Measurements from ENCODE around the gene ZNF831. TPM values are rescaled to one million over a fixed set of nuclear protein-coding genes. Genes with fewer than 3 reads are reported as not detected.
A peak's percentile ranks its signal among the peaks of the same experiment; 100 is the strongest.

Gene ZNF831
- total RNA-seq, 2 donors from 2014 or later: 0.20 to 0.27 TPM

DNA sequence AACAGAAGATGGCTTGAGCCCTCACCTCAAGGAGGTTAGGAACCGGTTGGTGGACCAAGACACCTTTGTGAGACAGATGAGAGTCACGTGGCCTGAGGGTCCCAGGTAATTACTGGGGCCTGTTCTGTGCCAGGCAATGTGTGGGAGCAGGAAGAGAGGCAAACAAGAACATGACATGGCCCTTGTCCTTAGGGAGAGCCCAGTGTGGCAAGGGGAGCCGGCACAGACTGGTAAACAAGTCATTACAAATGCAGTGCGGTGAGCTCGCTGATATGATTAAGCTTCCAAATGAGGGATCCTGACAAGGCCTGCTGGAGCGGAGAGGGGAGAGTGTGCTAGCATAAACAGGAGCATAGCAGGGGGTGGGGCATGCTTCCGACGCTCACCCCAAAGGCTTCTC, 55.6 kb downstream of the ZNF831 start:
- intact Hi-C loops (cut with DNase I): no loop called here
- Histone ChIP-seq H3K36me3 (no peaks in the 10 kb centered on the region), H3K27me3 (peaks cover 3% of the 10 kb centered on the region), H3K9me3 (no peaks in the 10 kb centered on the region), H3K27ac (no peak overlapping the region), H3K4me3 (no peak overlapping the region), H3K4me1 (no peaks in the 10 kb centered on the region), H3K9ac (ENCODE audit: low read depth in 2 of 2, low read length in 2 of 2) (no peak overlapping the region)
- DNase-seq: no peak
- TF ChIP-seq, protein P1, sequence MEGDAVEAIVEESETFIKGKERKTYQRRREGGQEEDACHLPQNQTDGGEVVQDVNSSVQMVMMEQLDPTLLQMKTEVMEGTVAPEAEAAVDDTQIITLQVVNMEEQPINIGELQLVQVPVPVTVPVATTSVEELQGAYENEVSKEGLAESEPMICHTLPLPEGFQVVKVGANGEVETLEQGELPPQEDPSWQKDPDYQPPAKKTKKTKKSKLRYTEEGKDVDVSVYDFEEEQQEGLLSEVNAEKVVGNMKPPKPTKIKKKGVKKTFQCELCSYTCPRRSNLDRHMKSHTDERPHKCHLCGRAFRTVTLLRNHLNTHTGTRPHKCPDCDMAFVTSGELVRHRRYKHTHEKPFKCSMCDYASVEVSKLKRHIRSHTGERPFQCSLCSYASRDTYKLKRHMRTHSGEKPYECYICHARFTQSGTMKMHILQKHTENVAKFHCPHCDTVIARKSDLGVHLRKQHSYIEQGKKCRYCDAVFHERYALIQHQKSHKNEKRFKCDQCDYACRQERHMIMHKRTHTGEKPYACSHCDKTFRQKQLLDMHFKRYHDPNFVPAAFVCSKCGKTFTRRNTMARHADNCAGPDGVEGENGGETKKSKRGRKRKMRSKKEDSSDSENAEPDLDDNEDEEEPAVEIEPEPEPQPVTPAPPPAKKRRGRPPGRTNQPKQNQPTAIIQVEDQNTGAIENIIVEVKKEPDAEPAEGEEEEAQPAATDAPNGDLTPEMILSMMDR (IDR thresholded peaks at IDR 0.05): no peak

DNA sequence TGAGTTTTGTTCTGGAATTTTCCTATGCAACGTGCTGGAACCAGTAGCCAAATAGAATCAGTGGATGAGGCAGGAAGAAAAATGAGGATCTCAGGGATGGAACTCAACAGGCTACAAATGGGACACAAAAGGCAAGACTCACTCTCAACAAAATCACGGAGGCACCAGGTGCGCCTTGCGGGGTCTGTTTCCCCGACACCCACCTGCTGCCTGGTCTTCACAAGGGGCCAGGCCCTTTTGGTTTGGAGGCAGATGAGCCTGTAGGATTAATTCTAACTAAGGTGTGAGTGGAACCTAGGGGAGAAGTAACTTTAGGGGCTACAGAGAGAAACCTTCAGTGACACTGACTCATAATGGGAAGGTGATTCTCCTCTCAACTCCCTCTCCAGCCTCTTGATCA, 56.5 kb downstream of the ZNF831 start:
- H3K9me3 ChIP-seq: no peaks in the 10 kb centered on the region
- no peak overlapping the region for H3K9ac ChIP-seq (ENCODE audit: low read depth in 2 of 2, low read length in 2 of 2)
- no peak overlapping the region for H3K27ac ChIP-seq
- TF ChIP-seq, protein P1 (IDR thresholded peaks at IDR 0.05): no peak
- intact Hi-C loops (cut with DNase I): loop anchor here (5.0 kb wide), 3 partner anchors 133 to 348 kb away; no protein-coding TSS in a partner anchor
- no peak for DNase-seq
- H3K27me3 ChIP-seq: peaks cover 3% of the 10 kb centered on the region
- H3K36me3 ChIP-seq: no peaks in the 10 kb centered on the region
- no peak overlapping the region for H3K4me3 ChIP-seq
- no peaks in the 10 kb centered on the region for H3K4me1 ChIP-seq

DNA sequence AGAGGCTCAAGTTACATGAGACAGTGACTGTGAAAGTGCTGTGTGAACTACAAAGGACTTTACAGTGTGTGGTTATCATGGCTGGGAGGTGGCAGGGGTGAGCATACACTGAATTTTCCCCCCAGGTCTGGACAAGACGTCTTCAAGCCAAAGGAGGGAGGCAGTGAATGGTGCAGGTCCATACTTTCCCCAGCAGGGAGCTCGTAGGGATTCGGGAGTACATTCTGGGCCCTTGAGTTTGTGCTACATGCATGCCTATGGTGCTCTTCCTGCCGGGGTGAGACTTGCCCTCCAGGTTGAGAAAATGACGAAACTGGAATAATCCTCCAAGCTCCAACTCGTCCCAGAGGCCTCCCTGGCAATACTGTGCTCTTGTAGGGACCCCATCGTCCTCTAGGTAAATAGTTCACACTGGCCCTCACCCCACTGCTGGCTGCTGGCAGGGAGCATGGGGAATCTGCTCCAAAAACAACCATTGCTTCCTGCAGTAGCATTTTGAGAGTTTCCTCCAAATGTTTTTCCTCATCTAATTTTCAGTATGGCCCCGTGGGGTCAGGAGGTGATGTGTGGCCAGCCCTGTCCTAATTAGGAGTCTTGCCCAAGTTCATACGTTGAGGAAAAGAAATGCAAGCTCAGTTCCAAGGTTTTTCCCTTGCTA, 57.6 kb downstream of the ZNF831 start:
- no peaks in the 10 kb centered on the region for H3K4me1 ChIP-seq
- no peak overlapping the region for H3K4me3 ChIP-seq
- no peaks in the 10 kb centered on the region for H3K9me3 ChIP-seq
- intact Hi-C loops (cut with DNase I): loop anchor here (5.0 kb wide), 3 partner anchors 134 to 349 kb away; no protein-coding TSS in a partner anchor
- TF ChIP-seq, protein P1 (IDR thresholded peaks at IDR 0.05): no peak
- DNase-seq: no peak
- H3K27me3 ChIP-seq: peaks cover 3% of the 10 kb centered on the region
- no peaks in the 10 kb centered on the region for H3K36me3 ChIP-seq
- no peak overlapping the region for H3K9ac ChIP-seq (ENCODE audit: low read depth in 2 of 2, low read length in 2 of 2)
- no peak overlapping the region for H3K27ac ChIP-seq

DNA sequence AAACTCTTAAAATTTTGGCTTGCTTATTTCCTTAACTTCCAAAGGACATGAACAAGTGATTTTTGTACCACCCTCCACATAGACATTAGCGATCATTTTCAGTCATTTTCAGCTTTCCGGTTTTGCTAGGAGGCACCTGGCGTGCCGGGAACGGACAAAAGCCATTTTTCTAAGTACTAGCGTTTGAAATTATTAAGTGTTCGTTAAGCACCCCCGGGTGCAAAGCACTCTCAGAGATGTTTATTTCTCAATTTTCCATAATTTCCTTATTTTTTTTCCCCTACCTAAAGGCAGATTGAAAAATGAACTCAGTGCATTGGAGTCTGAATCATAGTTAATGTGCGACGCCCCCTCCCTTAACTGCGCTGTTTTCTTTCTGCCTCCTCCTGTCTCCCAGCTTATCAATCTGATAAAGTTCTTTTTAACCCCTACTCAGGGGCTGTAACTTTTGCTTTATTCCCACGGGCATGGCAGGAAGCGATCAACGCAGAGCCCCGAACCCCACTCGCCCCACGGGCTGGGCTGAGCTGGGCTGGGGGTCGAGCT, 58.2 kb downstream of the ZNF831 start:
- H3K4me1 ChIP-seq: no peaks in the 10 kb centered on the region
- TF ChIP-seq, protein P1 (IDR thresholded peaks at IDR 0.05): no peak
- no peaks in the 10 kb centered on the region for H3K36me3 ChIP-seq
- intact Hi-C loops (cut with DNase I): loop anchor here (5.0 kb wide), 3 partner anchors 134 to 349 kb away; no protein-coding TSS in a partner anchor
- no peaks in the 10 kb centered on the region for H3K9me3 ChIP-seq
- no peak for DNase-seq
- H3K27me3 ChIP-seq: peaks cover 3% of the 10 kb centered on the region
- no peak overlapping the region for H3K27ac ChIP-seq
- peak overlapping the region; percentile 59 for H3K4me3 ChIP-seq
- H3K9ac ChIP-seq (ENCODE audit: low read depth in 2 of 2, low read length in 2 of 2): peak overlapping the region; percentile 43 to 60

DNA sequence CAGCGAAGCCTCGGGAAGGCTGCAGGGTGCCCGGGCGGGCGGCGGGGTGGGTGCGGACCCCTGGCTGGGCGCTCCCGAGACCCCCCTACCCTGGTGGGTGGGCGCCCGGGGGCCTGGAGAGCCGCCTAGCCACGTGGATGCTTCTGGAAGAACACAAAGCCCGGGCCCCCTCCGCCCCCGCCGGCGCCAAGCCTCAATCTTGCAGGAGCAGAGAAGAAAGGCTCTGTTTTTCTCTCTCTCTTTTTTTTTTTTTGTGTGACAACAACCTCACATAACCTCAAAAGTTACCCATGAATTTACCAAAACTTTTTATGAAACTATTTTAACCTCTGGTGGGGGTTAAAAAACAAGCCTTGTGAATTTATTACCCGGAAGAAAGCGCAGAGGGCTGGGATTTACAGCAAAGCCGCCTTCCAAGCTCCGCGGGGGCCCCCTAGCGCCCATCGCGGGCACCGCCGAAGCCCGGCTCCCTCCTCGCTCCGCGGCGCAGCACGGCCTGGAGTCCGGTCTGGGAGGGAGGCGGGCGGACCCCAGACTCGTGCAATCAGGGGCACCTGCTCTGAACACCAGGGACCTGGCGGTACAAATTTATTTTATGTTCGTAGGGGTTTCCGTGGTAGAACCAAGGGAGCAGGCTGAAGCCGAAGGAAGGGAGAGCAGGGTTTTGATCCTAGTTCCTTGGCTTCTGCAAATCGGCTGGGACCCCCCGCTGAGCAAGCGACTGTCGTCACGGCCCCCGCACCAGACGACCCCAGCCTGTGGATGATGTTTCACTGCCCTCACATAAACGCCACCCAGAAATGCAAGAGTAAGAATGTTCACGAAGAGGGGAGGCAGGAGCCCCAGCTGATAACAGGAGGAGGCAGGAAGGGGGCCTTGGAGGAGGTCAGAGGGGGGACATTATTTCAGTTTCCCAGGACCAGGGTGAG, 58.9 kb downstream of the ZNF831 start:
- H3K27me3 ChIP-seq: peaks cover 3% of the 10 kb centered on the region
- H3K9ac ChIP-seq (ENCODE audit: low read depth in 2 of 2, low read length in 2 of 2): peak overlapping the region; percentile 43 to 60
- peak; percentile 86 for DNase-seq
- intact Hi-C loops (cut with DNase I): loop anchor here (5.0 kb wide), 3 partner anchors 135 to 350 kb away; no protein-coding TSS in a partner anchor
- peak overlapping the region; percentile 59 for H3K4me3 ChIP-seq
- no peak overlapping the region for H3K27ac ChIP-seq
- H3K4me1 ChIP-seq: no peaks in the 10 kb centered on the region
- TF ChIP-seq, protein P1 (IDR thresholded peaks at IDR 0.05): peak; percentile 93
- no peaks in the 10 kb centered on the region for H3K9me3 ChIP-seq
- H3K36me3 ChIP-seq: no peaks in the 10 kb centered on the region
